NT2/D1 (cell line): Measurements from ENCODE around the gene OSBP2.

Source experiments
- DNase-seq: peaks from one replicate; pipeline ENCODE4 v3.0.0-alpha.2; 2011; ENCODE audit warnings: low read depth, low spot score
- H3K27me3 ChIP-seq: 2 replicates; pipeline ENCODE4 v1.6.0; 2011; ENCODE audit warnings: mild to moderate bottlenecking; ENCODE audit not compliant: insufficient read length, insufficient read depth
- H3K36me3 ChIP-seq: 2 replicates; pipeline ENCODE4 v1.6.1; 2011; ENCODE audit warnings: mild to moderate bottlenecking, low read length, mixed read lengths; ENCODE audit not compliant: insufficient read depth, insufficient read length
- H3K4me1 ChIP-seq: 2 replicates; pipeline ENCODE4 v1.5.1; 2011; ENCODE audit not compliant: insufficient read depth, insufficient read length
- H3K4me3 ChIP-seq: 2 replicates; pipeline ENCODE4 v1.5.1; 2011; ENCODE audit warnings: low read depth; ENCODE audit not compliant: insufficient read length
- H3K9ac ChIP-seq: 2 replicates; pipeline ENCODE4 v1.6.0; 2011; ENCODE audit warnings: low read depth; ENCODE audit not compliant: insufficient read length
- H3K9me3 ChIP-seq: 2 replicates; pipeline ENCODE4 v1.5.1; 2011; ENCODE audit warnings: mild to moderate bottlenecking, low read length; ENCODE audit not compliant: insufficient read depth
- SUZ12 ChIP-seq: IDR thresholded peaks from 2 replicates; pipeline ENCODE4 v1.6.1; 2011; ENCODE audit not compliant: insufficient read length, insufficient read depth; ENCODE audit errors: extremely low read depth
- YY1 ChIP-seq: IDR thresholded peaks from 2 replicates; pipeline ENCODE4 v1.6.1; 2011; ENCODE audit not compliant: insufficient read length, insufficient read depth
- ZNF274 ChIP-seq: IDR thresholded peaks from 2 replicates; pipeline ENCODE4 v1.6.1; 2011; ENCODE audit warnings: mild to moderate bottlenecking, low read depth, low read length

The OSBP2 gene

GRCh38 chr22:30825711-30826505, 131.2 kb downstream of the OSBP2 start:
- TF ChIP-seq YY1 (no peak), SUZ12 (no peak), ZNF274 (no peak)
- peaks cover 40% of the 10 kb centered on the region for H3K27me3 ChIP-seq
- H3K36me3 ChIP-seq = no peaks in the 10 kb centered on the region
- H3K9ac ChIP-seq = no peak overlapping the region
- DNase-seq = no peak
- no peaks in the 10 kb centered on the region for H3K9me3 ChIP-seq
- no peak overlapping the region for H3K4me3 ChIP-seq
- peaks cover 4% of the 10 kb centered on the region for H3K4me1 ChIP-seq

GRCh38 chr22:30826670-30827355, 132.1 kb downstream of the OSBP2 start:
- TF ChIP-seq YY1 (no peak), SUZ12 (no peak), ZNF274 (no peak)
- Histone ChIP-seq H3K4me3 (no peak overlapping the region), H3K9ac (no peak overlapping the region), H3K4me1 (peaks cover 2% of the 10 kb centered on the region), H3K9me3 (no peaks in the 10 kb centered on the region), H3K27me3 (peaks cover 31% of the 10 kb centered on the region), H3K36me3 (no peaks in the 10 kb centered on the region)
- no peak for DNase-seq

GRCh38 chr22:30827646-30828045, 133.0 kb downstream of the OSBP2 start:
- no peak for TF ChIP-seq ZNF274
- no peak for TF ChIP-seq YY1
- no peak for TF ChIP-seq SUZ12
- H3K36me3 ChIP-seq = no peaks in the 10 kb centered on the region
- no peak for DNase-seq
- H3K27me3 ChIP-seq = peaks cover 23% of the 10 kb centered on the region
- no peak overlapping the region for H3K9ac ChIP-seq
- no peaks in the 10 kb centered on the region for H3K9me3 ChIP-seq
- no peak overlapping the region for H3K4me3 ChIP-seq
- no peaks in the 10 kb centered on the region for H3K4me1 ChIP-seq

- no peak overlapping the region for H3K9ac ChIP-seq
- no peak for DNase-seq
- H3K9me3 ChIP-seq = no peaks in the 10 kb centered on the region
- no peak overlapping the region for H3K4me3 ChIP-seq
- H3K4me1 ChIP-seq = no peaks in the 10 kb centered on the region
- peaks cover 14% of the 10 kb centered on the region for H3K27me3 ChIP-seq
- no peaks in the 10 kb centered on the region for H3K36me3 ChIP-seq
- TF ChIP-seq SUZ12 = no peak
- no peak for TF ChIP-seq YY1
- TF ChIP-seq ZNF274 = no peak
These were observed 133.8 kb downstream of the OSBP2 start for GRCh38 chr22:30828187-30829155.

GRCh38 chr22:30829901-30830550, 135.4 kb downstream of the OSBP2 start:
- Histone ChIP-seq H3K27me3 (no peaks in the 10 kb centered on the region), H3K36me3 (no peaks in the 10 kb centered on the region), H3K9ac (no peak overlapping the region), H3K4me1 (no peaks in the 10 kb centered on the region), H3K4me3 (no peak overlapping the region), H3K9me3 (no peaks in the 10 kb centered on the region)
- DNase-seq = no peak
- no peak for TF ChIP-seq ZNF274
- TF ChIP-seq SUZ12 = no peak
- no peak for TF ChIP-seq YY1

- H3K9ac ChIP-seq = no peak overlapping the region
These were observed 136.2 kb downstream of the OSBP2 start for GRCh38 chr22:30830907-30831306.

More at GRCh38 chr22:30830907-30831306, 136.2 kb downstream of the OSBP2 start:
- peak; percentile 57 for DNase-seq
- Histone ChIP-seq H3K27me3 (no peaks in the 10 kb centered on the region), H3K9me3 (no peaks in the 10 kb centered on the region), H3K4me3 (no peak overlapping the region), H3K36me3 (no peaks in the 10 kb centered on the region), H3K4me1 (no peaks in the 10 kb centered on the region)
- TF ChIP-seq ZNF274 = no peak
- TF ChIP-seq SUZ12 = no peak
- no peak for TF ChIP-seq YY1
